ENCODE measurements around the gene FAM117A.

The FAM117A gene

GRCh38 chr17:49748791-49749190, 15.1 kb downstream of the FAM117A start:
- TF ChIP-seq CTCF (IDR thresholded peaks at IDR 0.05; ENCODE audit: low read depth, low read length, missing control alignments) = no peak
- no peak overlapping the region for H3K4me3 ChIP-seq (replicated peaks; ENCODE audit: low read depth, low read length)
- no peak for DNase-seq (ENCODE audit: extremely low read depth, low read depth)

- H3K4me3 ChIP-seq (replicated peaks; ENCODE audit: low read depth, low read length) = no peak overlapping the region
- DNase-seq (ENCODE audit: extremely low read depth, low read depth) = no peak
- TF ChIP-seq CTCF (IDR thresholded peaks at IDR 0.05; ENCODE audit: low read depth, low read length, missing control alignments) = no peak
These were observed 15.7 kb downstream of the FAM117A start for GRCh38 chr17:49748223-49748622.

GRCh38 chr17:49747632-49748031, 16.3 kb downstream of the FAM117A start:
- TF ChIP-seq CTCF (IDR thresholded peaks at IDR 0.05; ENCODE audit: low read depth, low read length, missing control alignments) = no peak
- DNase-seq (ENCODE audit: extremely low read depth, low read depth) = no peak
- no peak overlapping the region for H3K4me3 ChIP-seq (replicated peaks; ENCODE audit: low read depth, low read length)

GRCh38 chr17:49746791-49747490, 17.0 kb downstream of the FAM117A start:
- no peak for DNase-seq (ENCODE audit: extremely low read depth, low read depth)
- TF ChIP-seq CTCF (IDR thresholded peaks at IDR 0.05; ENCODE audit: low read depth, low read length, missing control alignments) = no peak
- no peak overlapping the region for H3K4me3 ChIP-seq (replicated peaks; ENCODE audit: low read depth, low read length)

GRCh38 chr17:49745175-49746139, 18.5 kb downstream of the FAM117A start:
- no peak overlapping the region for H3K4me3 ChIP-seq (replicated peaks; ENCODE audit: low read depth, low read length)
- no peak for DNase-seq (ENCODE audit: extremely low read depth, low read depth)
- TF ChIP-seq CTCF (IDR thresholded peaks at IDR 0.05; ENCODE audit: low read depth, low read length, missing control alignments) = no peak

- no peak for TF ChIP-seq CTCF (IDR thresholded peaks at IDR 0.05; ENCODE audit: low read depth, low read length, missing control alignments)
- H3K4me3 ChIP-seq (replicated peaks; ENCODE audit: low read depth, low read length) = no peak overlapping the region
- no peak for DNase-seq (ENCODE audit: extremely low read depth, low read depth)
These were observed 21.7 kb downstream of the FAM117A start for GRCh38 chr17:49742166-49742638.
